Measurements from ENCODE around the gene MAML2. TPM values are rescaled to one million over a fixed set of nuclear protein-coding genes. Genes with fewer than 3 reads are reported as not detected.

The MAML2 gene
- total and polyA plus RNA-seq, 2 donors, result 7.9 to 9.8 TPM

DNA sequence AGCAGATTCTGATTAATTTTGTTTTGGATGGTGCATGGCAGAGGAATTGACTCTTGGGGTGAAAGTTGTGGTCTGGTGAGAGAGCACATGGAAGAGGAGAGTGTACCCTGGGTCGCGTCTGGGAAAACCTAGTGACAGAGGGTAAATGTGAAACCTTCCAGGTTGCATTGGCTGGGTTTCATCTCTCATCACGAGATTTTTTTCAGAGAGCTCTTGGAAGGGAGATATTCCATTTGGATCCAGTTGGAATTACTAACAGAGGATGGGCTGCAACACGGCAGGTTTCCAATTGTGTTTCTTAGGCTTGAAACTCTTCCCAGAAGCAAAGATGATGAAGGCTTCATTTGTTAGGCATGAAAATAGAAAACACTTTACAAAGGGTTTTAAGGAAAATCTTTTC lies 309.4 kb downstream of the MAML2 start:
- Histone ChIP-seq H3K36me3 (ENCODE audit: control insufficient read depth in 2 of 2, insufficient read depth in 2 of 2, low read length in 1 of 2) (no peaks in the 10 kb centered on the region), H3K4me3 (ENCODE audit: low read length in 2 of 2) (no peak overlapping the region), H3K4me1 (ENCODE audit: control insufficient read depth in 2 of 2, insufficient read depth in 2 of 2, low read length in 2 of 2) (no peaks in the 10 kb centered on the region), H3K27ac (ENCODE audit: low read depth in 1 of 2, low read length in 1 of 2) (no peak overlapping the region), H3K9me3 (ENCODE audit: control insufficient read depth in 2 of 2, insufficient read depth in 1 of 2, low read length in 1 of 2) (no peaks in the 10 kb centered on the region), H3K27me3 (ENCODE audit: control insufficient read depth in 2 of 2, insufficient read depth in 1 of 2, low read length in 1 of 2) (no peaks in the 10 kb centered on the region)
- DNase-seq (ENCODE audit: low read depth in 6 of 9, low spot score in 9 of 9), result no peak
- 99% methylated on average over 4 of the region's 4 CpGs for WGBS

DNA sequence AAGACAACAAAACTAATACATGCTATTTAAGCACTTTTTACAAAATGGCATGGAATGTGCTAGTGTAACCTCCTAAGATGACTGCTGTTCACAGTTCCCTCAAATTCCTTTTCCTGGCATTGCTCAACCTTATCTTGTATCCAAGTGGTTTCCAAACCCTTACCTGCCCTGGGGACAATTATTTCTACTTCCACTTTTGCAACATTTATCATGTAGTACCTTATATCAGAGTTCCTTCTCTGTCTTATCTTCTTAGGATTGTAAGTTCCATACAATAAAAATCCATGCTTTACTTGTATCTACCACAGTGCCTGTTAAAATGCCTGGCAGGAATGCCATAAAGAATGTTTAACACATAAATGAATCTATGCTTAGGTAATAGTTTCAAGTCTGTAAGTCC lies 309.9 kb downstream of the MAML2 start:
- Histone ChIP-seq H3K27me3 (ENCODE audit: control insufficient read depth in 2 of 2, insufficient read depth in 1 of 2, low read length in 1 of 2) (no peaks in the 10 kb centered on the region), H3K4me3 (ENCODE audit: low read length in 2 of 2) (no peak overlapping the region), H3K4me1 (ENCODE audit: control insufficient read depth in 2 of 2, insufficient read depth in 2 of 2, low read length in 2 of 2) (no peaks in the 10 kb centered on the region), H3K36me3 (ENCODE audit: control insufficient read depth in 2 of 2, insufficient read depth in 2 of 2, low read length in 1 of 2) (no peaks in the 10 kb centered on the region), H3K27ac (ENCODE audit: low read depth in 1 of 2, low read length in 1 of 2) (no peak overlapping the region), H3K9me3 (ENCODE audit: control insufficient read depth in 2 of 2, insufficient read depth in 1 of 2, low read length in 1 of 2) (no peaks in the 10 kb centered on the region)
- DNase-seq (ENCODE audit: low read depth in 6 of 9, low spot score in 9 of 9), result no peak

DNA sequence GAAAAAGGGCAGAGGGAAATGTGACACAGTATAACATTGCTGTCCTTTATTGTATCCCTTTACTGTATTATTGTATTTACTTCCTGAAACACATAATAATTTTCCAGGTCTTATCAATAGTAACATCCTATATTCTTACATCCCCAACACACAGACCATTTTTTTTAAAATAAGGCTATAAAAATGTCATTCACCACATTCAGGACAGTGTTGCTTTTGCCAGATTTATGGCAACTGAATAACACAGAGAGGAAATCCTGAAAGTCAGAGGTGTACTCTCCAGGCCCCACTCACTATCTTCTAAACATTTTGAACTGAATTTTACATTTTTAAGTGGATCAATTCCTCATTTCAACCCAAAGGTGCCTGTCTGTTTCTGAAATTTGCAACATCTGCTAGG lies 314.2 kb downstream of the MAML2 start:
- DNase-seq (ENCODE audit: low read depth in 6 of 9, low spot score in 9 of 9), result no peak
- Histone ChIP-seq H3K27ac (ENCODE audit: low read depth in 1 of 2, low read length in 1 of 2) (no peak overlapping the region), H3K27me3 (ENCODE audit: control insufficient read depth in 2 of 2, insufficient read depth in 1 of 2, low read length in 1 of 2) (no peaks in the 10 kb centered on the region), H3K36me3 (ENCODE audit: control insufficient read depth in 2 of 2, insufficient read depth in 2 of 2, low read length in 1 of 2) (no peaks in the 10 kb centered on the region), H3K9me3 (ENCODE audit: control insufficient read depth in 2 of 2, insufficient read depth in 1 of 2, low read length in 1 of 2) (no peaks in the 10 kb centered on the region), H3K4me1 (ENCODE audit: control insufficient read depth in 2 of 2, insufficient read depth in 2 of 2, low read length in 2 of 2) (no peaks in the 10 kb centered on the region), H3K4me3 (ENCODE audit: low read length in 2 of 2) (no peak overlapping the region)

DNA sequence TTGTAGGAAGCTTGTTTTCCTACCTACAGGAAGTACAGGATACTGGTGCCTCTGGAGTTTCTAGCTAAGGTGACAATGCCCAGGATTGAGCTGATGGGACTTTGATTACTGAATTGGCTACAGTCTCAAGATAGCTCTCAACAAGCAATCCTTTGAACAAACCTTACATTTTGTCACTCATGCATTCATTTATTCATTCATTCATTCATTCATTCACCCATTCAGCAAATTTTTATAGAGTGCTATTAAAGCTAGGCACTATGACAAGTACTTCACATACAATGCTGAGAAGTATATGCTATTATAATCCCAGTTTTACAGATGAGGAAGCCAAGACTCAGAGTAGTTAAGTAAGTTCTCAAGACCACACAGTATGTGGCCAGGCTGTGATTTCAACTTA lies 316.0 kb downstream of the MAML2 start:
- Histone ChIP-seq H3K36me3 (ENCODE audit: control insufficient read depth in 2 of 2, insufficient read depth in 2 of 2, low read length in 1 of 2) (no peaks in the 10 kb centered on the region), H3K27me3 (ENCODE audit: control insufficient read depth in 2 of 2, insufficient read depth in 1 of 2, low read length in 1 of 2) (no peaks in the 10 kb centered on the region), H3K4me1 (ENCODE audit: control insufficient read depth in 2 of 2, insufficient read depth in 2 of 2, low read length in 2 of 2) (no peaks in the 10 kb centered on the region), H3K4me3 (ENCODE audit: low read length in 2 of 2) (no peak overlapping the region), H3K27ac (ENCODE audit: low read depth in 1 of 2, low read length in 1 of 2) (no peak overlapping the region), H3K9me3 (ENCODE audit: control insufficient read depth in 2 of 2, insufficient read depth in 1 of 2, low read length in 1 of 2) (no peaks in the 10 kb centered on the region)
- DNase-seq (ENCODE audit: low read depth in 6 of 9, low spot score in 9 of 9), result no peak

DNA sequence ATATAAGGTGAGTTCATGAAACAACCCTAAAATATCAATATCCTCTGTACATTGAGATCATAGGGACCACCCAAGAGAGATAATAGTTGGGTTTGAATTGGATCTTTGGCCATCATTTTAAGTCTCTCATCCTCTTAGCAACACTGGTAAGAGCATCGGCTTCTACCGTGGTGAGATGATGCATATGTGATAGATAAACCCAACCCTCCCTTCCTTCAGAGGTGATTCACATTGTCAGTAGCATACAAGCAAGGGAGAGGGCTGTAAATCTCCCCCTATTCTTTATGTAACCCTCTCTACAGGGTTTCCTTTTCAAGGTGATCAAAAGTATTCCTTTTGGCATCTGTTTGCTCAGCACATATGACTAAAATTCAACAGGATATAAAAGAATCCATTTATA lies 316.7 kb downstream of the MAML2 start:
- Histone ChIP-seq H3K27me3 (ENCODE audit: control insufficient read depth in 2 of 2, insufficient read depth in 1 of 2, low read length in 1 of 2) (no peaks in the 10 kb centered on the region), H3K36me3 (ENCODE audit: control insufficient read depth in 2 of 2, insufficient read depth in 2 of 2, low read length in 1 of 2) (no peaks in the 10 kb centered on the region), H3K27ac (ENCODE audit: low read depth in 1 of 2, low read length in 1 of 2) (no peak overlapping the region), H3K4me3 (ENCODE audit: low read length in 2 of 2) (no peak overlapping the region), H3K4me1 (ENCODE audit: control insufficient read depth in 2 of 2, insufficient read depth in 2 of 2, low read length in 2 of 2) (no peaks in the 10 kb centered on the region), H3K9me3 (ENCODE audit: control insufficient read depth in 2 of 2, insufficient read depth in 1 of 2, low read length in 1 of 2) (no peaks in the 10 kb centered on the region)
- 96% methylated on average over 2 of the region's 2 CpGs for WGBS
- DNase-seq (ENCODE audit: low read depth in 6 of 9, low spot score in 9 of 9), result no peak

DNA sequence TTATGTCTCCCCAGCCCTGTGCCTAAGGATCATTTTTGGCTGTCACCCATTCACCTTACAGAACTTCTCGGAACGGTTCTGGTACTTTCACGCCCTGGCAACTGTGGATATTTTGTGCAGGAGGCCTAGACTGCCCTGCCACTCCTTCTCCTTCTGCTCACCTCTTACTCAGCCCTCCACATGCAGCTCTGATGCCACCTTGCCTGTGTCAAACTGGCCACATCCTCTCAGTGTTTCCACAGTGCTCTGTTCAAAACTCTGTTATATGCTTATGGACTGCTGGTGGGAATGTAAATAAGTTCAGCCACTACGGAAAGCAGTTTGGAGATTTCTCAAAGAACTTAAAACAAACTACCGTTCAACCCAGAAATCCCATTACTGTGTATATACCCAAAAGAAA lies 318.3 kb downstream of the MAML2 start:
- no peak for DNase-seq (ENCODE audit: low read depth in 6 of 9, low spot score in 9 of 9)
- Histone ChIP-seq H3K27ac (ENCODE audit: low read depth in 1 of 2, low read length in 1 of 2) (no peak overlapping the region), H3K36me3 (ENCODE audit: control insufficient read depth in 2 of 2, insufficient read depth in 2 of 2, low read length in 1 of 2) (no peaks in the 10 kb centered on the region), H3K4me3 (ENCODE audit: low read length in 2 of 2) (no peak overlapping the region), H3K9me3 (ENCODE audit: control insufficient read depth in 2 of 2, insufficient read depth in 1 of 2, low read length in 1 of 2) (no peaks in the 10 kb centered on the region), H3K27me3 (ENCODE audit: control insufficient read depth in 2 of 2, insufficient read depth in 1 of 2, low read length in 1 of 2) (no peaks in the 10 kb centered on the region), H3K4me1 (ENCODE audit: control insufficient read depth in 2 of 2, insufficient read depth in 2 of 2, low read length in 2 of 2) (no peaks in the 10 kb centered on the region)
- 97% methylated on average over 5 of the region's 5 CpGs for WGBS

DNA sequence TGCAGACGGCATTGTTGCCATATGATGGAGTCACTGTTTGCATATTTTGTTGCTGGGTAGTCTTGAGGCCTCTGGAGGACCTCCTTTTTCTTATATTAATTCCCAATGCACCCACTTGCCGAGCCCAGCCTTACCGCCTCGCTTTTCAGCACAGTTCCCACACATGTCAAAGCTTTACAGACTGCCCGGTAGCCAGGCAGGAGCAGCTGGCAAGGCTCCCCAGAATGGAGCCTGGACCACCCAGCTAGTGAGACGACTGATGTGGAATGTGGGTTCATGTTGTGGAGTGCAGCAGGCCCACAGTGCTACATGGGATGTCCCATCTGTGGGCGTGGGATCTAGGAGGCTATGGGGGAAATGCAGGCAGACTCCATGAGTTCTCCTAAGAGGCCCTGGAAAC lies 319.7 kb downstream of the MAML2 start:
- no peak for DNase-seq (ENCODE audit: low read depth in 6 of 9, low spot score in 9 of 9)
- no peak overlapping the region for H3K27ac ChIP-seq (ENCODE audit: low read depth in 1 of 2, low read length in 1 of 2)
- H3K27me3 ChIP-seq (ENCODE audit: control insufficient read depth in 2 of 2, insufficient read depth in 1 of 2, low read length in 1 of 2), result no peaks in the 10 kb centered on the region
- H3K9me3 ChIP-seq (ENCODE audit: control insufficient read depth in 2 of 2, insufficient read depth in 1 of 2, low read length in 1 of 2), result no peaks in the 10 kb centered on the region
- 96% methylated on average over 7 of the region's 7 CpGs for WGBS
- no peak overlapping the region for H3K4me3 ChIP-seq (ENCODE audit: low read length in 2 of 2)
- H3K36me3 ChIP-seq (ENCODE audit: control insufficient read depth in 2 of 2, insufficient read depth in 2 of 2, low read length in 1 of 2), result no peaks in the 10 kb centered on the region
- H3K4me1 ChIP-seq (ENCODE audit: control insufficient read depth in 2 of 2, insufficient read depth in 2 of 2, low read length in 2 of 2), result no peaks in the 10 kb centered on the region

DNA sequence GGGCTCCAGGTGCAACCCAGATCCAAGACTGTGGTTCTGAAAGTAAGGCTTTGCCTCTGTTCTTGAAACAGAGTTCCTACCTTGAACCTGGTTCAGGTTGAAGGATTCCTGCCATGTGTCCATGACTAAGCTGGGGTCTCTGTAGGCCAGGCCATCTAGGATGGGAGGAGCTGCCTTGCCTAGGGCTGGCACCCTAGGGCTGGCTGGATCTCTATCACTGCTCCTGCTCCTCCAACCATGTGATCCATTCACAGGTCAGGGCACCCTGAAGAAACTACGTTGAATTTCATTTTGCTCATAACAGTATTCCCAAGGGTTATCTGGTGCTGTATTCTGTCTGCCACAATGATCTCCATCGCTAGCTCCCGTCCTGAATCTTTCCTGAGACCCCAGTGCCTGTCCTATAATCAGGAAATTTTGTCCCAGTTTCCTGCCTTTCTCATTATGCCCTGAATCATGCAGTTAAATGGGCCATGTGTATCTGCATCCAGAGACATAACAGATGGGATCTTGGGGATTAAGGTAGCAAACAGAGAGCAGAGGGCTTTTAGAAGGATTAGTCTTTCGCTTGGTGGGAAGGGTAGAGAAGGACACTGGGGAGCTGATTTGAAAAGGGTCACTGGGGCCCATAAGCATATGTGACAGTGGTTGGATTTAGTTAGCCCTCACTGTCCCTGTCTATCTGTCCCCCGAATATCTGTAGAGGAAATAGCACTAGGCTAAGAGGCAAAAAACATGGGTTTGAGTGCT lies 320.9 kb downstream of the MAML2 start:
- Histone ChIP-seq H3K9me3 (ENCODE audit: control insufficient read depth in 2 of 2, insufficient read depth in 1 of 2, low read length in 1 of 2) (no peaks in the 10 kb centered on the region), H3K36me3 (ENCODE audit: control insufficient read depth in 2 of 2, insufficient read depth in 2 of 2, low read length in 1 of 2) (no peaks in the 10 kb centered on the region), H3K27ac (ENCODE audit: low read depth in 1 of 2, low read length in 1 of 2) (no peak overlapping the region), H3K27me3 (ENCODE audit: control insufficient read depth in 2 of 2, insufficient read depth in 1 of 2, low read length in 1 of 2) (no peaks in the 10 kb centered on the region), H3K4me3 (ENCODE audit: low read length in 2 of 2) (no peak overlapping the region), H3K4me1 (ENCODE audit: control insufficient read depth in 2 of 2, insufficient read depth in 2 of 2, low read length in 2 of 2) (no peaks in the 10 kb centered on the region)
- no peak for DNase-seq (ENCODE audit: low read depth in 6 of 9, low spot score in 9 of 9)
- WGBS, result over 99% methylated on average over 5 of the region's 5 CpGs

DNA sequence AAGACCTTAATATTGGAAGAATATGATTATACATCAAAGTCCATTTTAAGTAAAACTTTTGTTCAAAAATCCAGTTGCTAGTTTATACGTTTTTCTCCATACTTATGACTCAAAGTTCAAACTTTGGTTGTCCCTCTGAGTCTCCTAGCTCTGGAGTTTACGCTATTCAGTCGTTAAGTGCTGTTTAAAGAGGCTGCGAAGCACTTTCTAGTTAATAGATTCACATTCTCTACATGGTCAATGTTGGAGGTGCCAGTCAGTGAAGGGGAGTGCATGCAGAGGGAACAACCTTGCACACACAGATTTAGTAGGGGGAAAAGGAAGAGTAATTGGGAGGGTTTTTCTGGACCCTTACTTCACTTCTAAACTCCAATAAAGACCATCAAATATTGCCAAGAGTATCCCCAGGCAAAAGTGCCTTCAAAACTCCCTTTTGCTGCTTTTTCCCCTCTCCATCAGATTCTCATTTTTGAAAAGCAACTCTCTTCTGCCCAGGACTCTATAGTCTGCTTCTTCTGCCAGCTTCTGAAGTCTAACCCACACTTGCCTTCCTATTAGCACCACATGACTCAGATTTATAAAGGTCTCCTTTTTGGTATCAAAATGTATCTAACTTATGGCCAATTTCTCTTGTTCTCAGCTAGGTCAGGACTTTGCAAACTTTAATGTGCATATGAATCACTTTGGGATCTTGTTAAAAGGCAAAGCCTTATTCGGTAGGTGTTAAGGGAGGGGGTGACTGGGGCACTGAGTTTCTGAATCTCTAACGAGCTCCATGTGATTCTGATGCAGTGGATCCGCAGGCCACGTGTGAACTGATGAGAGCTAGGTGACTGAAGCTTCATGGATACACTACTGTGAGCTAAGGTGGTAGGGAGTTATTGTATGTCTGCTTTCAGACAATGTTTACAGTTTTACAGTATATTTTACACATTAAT lies 322.9 kb downstream of the MAML2 start:
- Histone ChIP-seq H3K27me3 (ENCODE audit: control insufficient read depth in 2 of 2, insufficient read depth in 1 of 2, low read length in 1 of 2) (no peaks in the 10 kb centered on the region), H3K4me1 (ENCODE audit: control insufficient read depth in 2 of 2, insufficient read depth in 2 of 2, low read length in 2 of 2) (peaks cover 4 to 6% of the 10 kb centered on the region in 2 donors), H3K27ac (ENCODE audit: low read depth in 1 of 2, low read length in 1 of 2) (no peak overlapping the region), H3K4me3 (ENCODE audit: low read length in 2 of 2) (no peak overlapping the region), H3K9me3 (ENCODE audit: control insufficient read depth in 2 of 2, insufficient read depth in 1 of 2, low read length in 1 of 2) (no peaks in the 10 kb centered on the region), H3K36me3 (ENCODE audit: control insufficient read depth in 2 of 2, insufficient read depth in 2 of 2, low read length in 1 of 2) (no peaks in the 10 kb centered on the region)
- DNase-seq (ENCODE audit: low read depth in 6 of 9, low spot score in 9 of 9), result no peak
- WGBS, result 97% methylated on average over 8 of the region's 8 CpGs

All from thymus (tissue), 11 donors.